ENCODE results near the gene TAF11L4.
A peak's percentile ranks its signal among the peaks of the same experiment; 100 is the strongest.
"Not testable (repeated sequence)": the region's sequence is repeated elsewhere in the genome, so short reads cannot be mapped to it uniquely, and the experiment has no call there.

TAF11L4 gene

GRCh38 chr5:17521501-17521900, at the start of gene TAF11L4:
Gene TAF11L4, plus strand, starts transcription at chr5:17521801.
- DNase-seq (ENCODE audit: low read depth): not testable (repeated sequence)

GRCh38 chr5:17475064-17475463, 46.5 kb upstream of the TAF11L4 start:
- DNase-seq (ENCODE audit: low read depth): not testable (repeated sequence)

- no peak for DNase-seq (ENCODE audit: low read depth)
Observed at GRCh38 chr5:17477043-17477442, 44.6 kb upstream of the TAF11L4 start.

- DNase-seq (ENCODE audit: low read depth): no peak
Observed at GRCh38 chr5:17477573-17478265, 43.9 kb upstream of the TAF11L4 start.

- DNase-seq (ENCODE audit: low read depth): no peak
Observed at GRCh38 chr5:17481378-17481777, 40.2 kb upstream of the TAF11L4 start.

- DNase-seq (ENCODE audit: low read depth): no peak
Observed at GRCh38 chr5:17482790-17483189, 38.8 kb upstream of the TAF11L4 start.

GRCh38 chr5:17486464-17487173, 35.0 kb upstream of the TAF11L4 start:
- DNase-seq (ENCODE audit: low read depth): not testable (repeated sequence)

- no peak for DNase-seq (ENCODE audit: low read depth)
Observed at GRCh38 chr5:17487174-17487512, 34.5 kb upstream of the TAF11L4 start.

- not testable (repeated sequence) for DNase-seq (ENCODE audit: low read depth)
Observed at GRCh38 chr5:17491257-17491656, 30.3 kb upstream of the TAF11L4 start.

- no peak for DNase-seq (ENCODE audit: low read depth)
Observed at GRCh38 chr5:17492770-17493169, 28.8 kb upstream of the TAF11L4 start.

- no peak for DNase-seq (ENCODE audit: low read depth)
Observed at GRCh38 chr5:17497446-17497845, 24.2 kb upstream of the TAF11L4 start.

GRCh38 chr5:17497931-17498330, 23.7 kb upstream of the TAF11L4 start, which contains the start of gene TAF11L2:
Gene TAF11L2, plus strand, starts transcription at chr5:17498231.
- not testable (repeated sequence) for DNase-seq (ENCODE audit: low read depth)

GRCh38 chr5:17511775-17512325, 9.8 kb upstream of the TAF11L4 start:
- no peak for DNase-seq (ENCODE audit: low read depth)

- peak; percentile 4 for DNase-seq (ENCODE audit: low read depth)
Observed at GRCh38 chr5:17517526-17517925, 4.1 kb upstream of the TAF11L4 start.

- DNase-seq (ENCODE audit: low read depth): not testable (repeated sequence)
Observed at GRCh38 chr5:17518067-17518466, 3.5 kb upstream of the TAF11L4 start, which contains the start of gene TAF11L3. Gene TAF11L3, plus strand, starts transcription at chr5:17518367.

- DNase-seq (ENCODE audit: low read depth): not testable (repeated sequence)
Observed at GRCh38 chr5:17519508-17519907, 2.1 kb upstream of the TAF11L4 start.

- DNase-seq (ENCODE audit: low read depth): not testable (repeated sequence)
Observed at GRCh38 chr5:17524935-17525334, 3.3 kb downstream of the TAF11L4 start, which contains the start of gene TAF11L5. Gene TAF11L5, plus strand, starts transcription at chr5:17525235.

- DNase-seq (ENCODE audit: low read depth): not testable (repeated sequence)
Observed at GRCh38 chr5:17526504-17526903, 4.9 kb downstream of the TAF11L4 start.

GRCh38 chr5:17528369-17528768, 6.8 kb downstream of the TAF11L4 start, which contains the start of gene TAF11L6:
Gene TAF11L6, plus strand, starts transcription at chr5:17528669.
- DNase-seq (ENCODE audit: low read depth): not testable (repeated sequence)
